PC-3 (cell line): ENCODE measurements around the gene SHE.

ENCODE experiments used
- EZH2 ChIP-seq: fragments of 300-600 bp; sonication (generic); IDR thresholded peaks from one replicate; pipeline ENCODE4 v1.6.1; 2017; ENCODE audit warnings: antibody characterized with exemption, mild to moderate bottlenecking, low read length; ENCODE audit not compliant: unreplicated experiment
- EZH2phosphoT487 ChIP-seq: fragments of 300-600 bp; sonication (generic); IDR thresholded peaks from 2 replicates; pipeline ENCODE4 v1.6.1; 2018; ENCODE audit warnings: mild to moderate bottlenecking, antibody characterized with exemption, low read length, borderline replicate concordance
- TF ChIP-seq, protein P1 (sequence below): fragments of 300-600 bp; sonication (generic); conservative IDR thresholded peaks from 2 replicates; pipeline ENCODE4 v1.5.1; 2017; ENCODE audit warnings: antibody characterized with exemption, low read depth, mild to moderate bottlenecking, low read length

DNA sequence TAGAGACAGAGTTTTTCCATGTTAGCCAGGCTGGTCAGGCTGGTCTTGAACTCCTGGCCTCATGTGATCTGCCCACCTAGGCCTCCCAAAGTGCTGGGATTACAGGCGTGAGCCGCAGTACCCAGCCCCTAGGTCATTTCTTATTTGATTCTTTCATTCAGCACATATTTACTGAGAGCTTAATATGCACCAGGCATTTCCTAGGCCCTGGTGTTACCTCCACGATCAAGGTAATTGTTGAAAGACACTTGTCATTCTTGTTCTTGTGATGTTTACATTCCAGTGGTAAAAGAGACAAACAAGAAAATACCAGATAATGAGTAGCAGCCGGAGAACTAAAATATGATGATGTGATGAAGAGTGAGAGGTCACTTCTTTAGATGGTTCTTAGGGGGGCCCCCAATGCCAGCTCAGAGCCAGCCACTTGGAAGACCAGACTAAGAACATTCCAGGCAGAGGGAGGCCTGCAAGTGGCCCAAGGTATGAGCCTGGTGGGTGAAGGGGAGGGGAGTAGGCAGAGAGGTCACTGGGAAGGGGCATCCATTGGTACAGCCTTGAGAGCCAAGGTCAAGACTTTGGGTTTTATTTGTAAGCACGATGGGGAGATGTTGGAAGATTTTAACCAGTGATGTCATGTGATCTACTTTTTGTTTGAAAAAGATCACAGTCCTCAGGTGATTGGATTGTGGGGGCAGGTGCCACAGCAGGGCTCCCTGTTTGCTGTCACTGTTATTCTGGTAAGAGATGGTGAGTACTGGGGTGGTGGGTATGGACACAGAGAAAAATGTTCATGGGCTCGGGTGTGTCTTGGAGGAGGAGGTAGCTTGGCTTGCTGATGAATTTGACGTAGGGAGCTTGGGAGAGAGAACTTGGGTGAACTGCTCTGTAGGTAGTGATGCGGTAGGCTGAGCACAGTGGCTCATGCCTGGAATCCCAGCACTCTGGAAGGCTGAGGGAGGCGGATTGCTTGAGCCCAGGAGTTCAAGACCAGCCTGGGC lies 37.6 kb upstream of the SHE start:
- TF ChIP-seq, protein P1, sequence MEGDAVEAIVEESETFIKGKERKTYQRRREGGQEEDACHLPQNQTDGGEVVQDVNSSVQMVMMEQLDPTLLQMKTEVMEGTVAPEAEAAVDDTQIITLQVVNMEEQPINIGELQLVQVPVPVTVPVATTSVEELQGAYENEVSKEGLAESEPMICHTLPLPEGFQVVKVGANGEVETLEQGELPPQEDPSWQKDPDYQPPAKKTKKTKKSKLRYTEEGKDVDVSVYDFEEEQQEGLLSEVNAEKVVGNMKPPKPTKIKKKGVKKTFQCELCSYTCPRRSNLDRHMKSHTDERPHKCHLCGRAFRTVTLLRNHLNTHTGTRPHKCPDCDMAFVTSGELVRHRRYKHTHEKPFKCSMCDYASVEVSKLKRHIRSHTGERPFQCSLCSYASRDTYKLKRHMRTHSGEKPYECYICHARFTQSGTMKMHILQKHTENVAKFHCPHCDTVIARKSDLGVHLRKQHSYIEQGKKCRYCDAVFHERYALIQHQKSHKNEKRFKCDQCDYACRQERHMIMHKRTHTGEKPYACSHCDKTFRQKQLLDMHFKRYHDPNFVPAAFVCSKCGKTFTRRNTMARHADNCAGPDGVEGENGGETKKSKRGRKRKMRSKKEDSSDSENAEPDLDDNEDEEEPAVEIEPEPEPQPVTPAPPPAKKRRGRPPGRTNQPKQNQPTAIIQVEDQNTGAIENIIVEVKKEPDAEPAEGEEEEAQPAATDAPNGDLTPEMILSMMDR = no peak
- no peak for TF ChIP-seq EZH2phosphoT487
- no peak for TF ChIP-seq EZH2
